ENCODE results near the gene FXYD3.

Gene FXYD3

GRCh38 chr19:35117116-35117515, 1.5 kb downstream of the FXYD3 start:
- TF ChIP-seq ARNTL (CRISPR knock-in tag; IDR thresholded peaks at IDR 0.05; ENCODE audit: borderline replicate concordance, low read depth) (no peak), PPARA (CRISPR knock-in tag; IDR thresholded peaks at IDR 0.05; ENCODE audit: borderline replicate concordance) (no peak), ZNF70 (CRISPR knock-in tag; IDR thresholded peaks at IDR 0.05) (no peak), ZNF565 (CRISPR knock-in tag; conservative IDR thresholded peaks at IDR 0.05; ENCODE audit: low read depth) (no peak)
- ATAC-seq = no peak

- no peak for ATAC-seq
- TF ChIP-seq RARB (CRISPR knock-in tag; IDR thresholded peaks at IDR 0.05) = no peak
- no peak for TF ChIP-seq ZNF70 (CRISPR knock-in tag; IDR thresholded peaks at IDR 0.05)
- no peak for TF ChIP-seq PATZ1 (CRISPR knock-in tag; IDR thresholded peaks at IDR 0.05; ENCODE audit: borderline replicate concordance)
These were observed 2.2 kb downstream of the FXYD3 start for GRCh38 chr19:35117799-35118198.

GRCh38 chr19:35118268-35119020, 2.8 kb downstream of the FXYD3 start:
- ATAC-seq = no peak
- TF ChIP-seq ESRRG (CRISPR knock-in tag; IDR thresholded peaks at IDR 0.05) = no peak
- no peak for TF ChIP-seq BACH2 (CRISPR knock-in tag; IDR thresholded peaks at IDR 0.05; ENCODE audit: borderline replicate concordance)
- TF ChIP-seq ZNF70 (CRISPR knock-in tag; IDR thresholded peaks at IDR 0.05) = no peak
- no peak for TF ChIP-seq SNAI2 (CRISPR knock-in tag; IDR thresholded peaks at IDR 0.05)
- TF ChIP-seq TCF4 (CRISPR knock-in tag; IDR thresholded peaks at IDR 0.05; ENCODE audit: borderline replicate concordance) = no peak
- no peak for TF ChIP-seq ZC3H10 (CRISPR knock-in tag; IDR thresholded peaks at IDR 0.05)
- TF ChIP-seq PPARA (CRISPR knock-in tag; IDR thresholded peaks at IDR 0.05; ENCODE audit: borderline replicate concordance) = no peak
- TF ChIP-seq TOX (CRISPR knock-in tag; IDR thresholded peaks at IDR 0.05; ENCODE audit: borderline replicate concordance) = no peak
- TF ChIP-seq POU6F1 (CRISPR knock-in tag; IDR thresholded peaks at IDR 0.05; ENCODE audit: borderline replicate concordance, low read depth) = no peak
- TF ChIP-seq ZFP30 (CRISPR knock-in tag; IDR thresholded peaks at IDR 0.05) = no peak
- no peak for TF ChIP-seq CREB5 (CRISPR knock-in tag; IDR thresholded peaks at IDR 0.05; ENCODE audit: low read depth)
- no peak for TF ChIP-seq ISL1 (CRISPR knock-in tag; IDR thresholded peaks at IDR 0.05)
- TF ChIP-seq TSHZ2 (CRISPR knock-in tag; IDR thresholded peaks at IDR 0.05) = no peak
- no peak for TF ChIP-seq ZNF8 (CRISPR knock-in tag; IDR thresholded peaks at IDR 0.05)
- no peak for TF ChIP-seq PATZ1 (CRISPR knock-in tag; IDR thresholded peaks at IDR 0.05; ENCODE audit: borderline replicate concordance)
- no peak for TF ChIP-seq GLIS3 (CRISPR knock-in tag; IDR thresholded peaks at IDR 0.05)
- no peak for TF ChIP-seq CSDC2 (CRISPR knock-in tag; IDR thresholded peaks at IDR 0.05)
- TF ChIP-seq ARNTL (CRISPR knock-in tag; IDR thresholded peaks at IDR 0.05; ENCODE audit: borderline replicate concordance, low read depth) = no peak
- TF ChIP-seq ZNF565 (CRISPR knock-in tag; conservative IDR thresholded peaks at IDR 0.05; ENCODE audit: low read depth) = no peak

Data from SK-N-SH treated with all-trans-retinoic acid at 6 μM for 48 hours (cell line).